Fibroblast of skin of left quadriceps (primary cell): ENCODE data around the gene PDZRN3.

ENCODE experiments used
- DNase-seq, 2 experiments: peaks; one replicate each; pipeline ENCODE4 v3.0.0-alpha.2; 2013; ENCODE audit warnings: low read depth in 2 of 2

PDZRN3 gene

DNA sequence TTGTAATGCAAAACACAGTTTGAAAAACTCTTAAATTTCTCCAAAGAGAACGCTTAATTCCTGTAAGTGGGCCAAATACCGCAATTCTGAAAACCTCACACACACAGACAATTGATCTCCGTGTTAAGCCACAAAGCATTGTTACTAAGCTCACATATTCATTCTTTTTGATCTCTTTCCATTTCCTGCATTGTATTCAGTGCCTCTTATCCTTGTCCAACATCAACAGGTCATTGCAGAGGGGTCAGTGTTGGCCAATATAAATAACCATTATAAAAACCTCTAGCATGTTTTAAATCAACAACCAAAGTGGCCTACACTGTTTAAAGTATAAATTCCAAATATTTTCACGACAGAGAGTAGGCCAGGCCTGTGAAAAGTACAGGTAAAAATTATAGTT, 171.1 kb downstream of the PDZRN3 start:
- no peak for DNase-seq

- DNase-seq: no peak
These were observed 172.0 kb downstream of the PDZRN3 start for GRCh38 chr3:73452729-73453128.

DNA sequence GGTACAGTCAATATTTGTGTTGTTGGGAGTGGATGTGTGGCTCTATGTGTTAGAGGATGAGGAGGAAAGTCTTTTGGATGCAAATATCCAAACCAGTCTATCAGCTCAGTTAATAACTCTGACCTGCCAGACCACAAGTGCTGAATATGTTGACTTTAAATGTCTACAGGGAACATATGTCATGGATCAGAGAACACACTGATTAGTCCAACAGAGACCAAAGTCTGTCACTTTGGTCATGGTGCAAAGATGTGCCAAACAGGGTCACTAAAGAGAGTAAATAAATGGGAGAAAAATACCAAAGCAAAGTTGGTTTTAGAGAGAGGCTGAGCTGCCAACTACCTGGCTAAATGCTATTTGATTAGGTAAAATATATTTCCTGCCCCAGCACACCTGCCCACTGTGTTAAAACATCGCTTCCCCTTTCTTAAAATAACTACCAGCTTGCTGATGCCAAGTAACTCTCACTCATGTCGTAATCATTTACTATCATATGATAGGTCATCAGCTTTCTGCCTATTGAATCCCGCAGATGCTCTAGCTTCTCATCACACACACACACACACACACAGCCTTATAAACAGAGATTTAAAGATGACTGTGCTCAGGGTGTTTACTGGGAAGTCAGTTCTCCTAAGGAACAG, 173.3 kb downstream of the PDZRN3 start:
- DNase-seq: no peak

DNA sequence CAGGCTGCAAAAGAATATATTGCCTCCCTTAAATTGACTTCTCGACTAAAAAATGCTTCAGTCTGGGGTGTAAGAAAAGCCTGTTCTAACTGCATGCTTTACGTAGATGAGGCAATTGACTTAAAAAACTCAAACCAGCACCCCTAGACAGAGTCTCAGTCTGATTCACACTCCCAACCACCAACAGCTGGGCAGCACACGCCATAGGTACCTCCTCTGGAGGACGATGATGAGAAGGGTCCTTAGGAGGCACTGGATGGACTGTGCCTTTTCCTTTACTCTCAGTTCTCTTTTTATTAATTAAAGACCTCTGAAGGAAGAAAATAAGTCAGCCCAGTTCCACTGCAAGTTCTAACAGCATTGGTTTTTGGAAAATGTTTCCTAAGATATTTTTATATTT, 175.0 kb downstream of the PDZRN3 start:
- no peak for DNase-seq

GRCh38 chr3:73448761-73449301, 175.9 kb downstream of the PDZRN3 start:
- no peak for DNase-seq

- DNase-seq: no peak
These were observed 176.7 kb downstream of the PDZRN3 start for GRCh38 chr3:73448041-73448440.

DNA sequence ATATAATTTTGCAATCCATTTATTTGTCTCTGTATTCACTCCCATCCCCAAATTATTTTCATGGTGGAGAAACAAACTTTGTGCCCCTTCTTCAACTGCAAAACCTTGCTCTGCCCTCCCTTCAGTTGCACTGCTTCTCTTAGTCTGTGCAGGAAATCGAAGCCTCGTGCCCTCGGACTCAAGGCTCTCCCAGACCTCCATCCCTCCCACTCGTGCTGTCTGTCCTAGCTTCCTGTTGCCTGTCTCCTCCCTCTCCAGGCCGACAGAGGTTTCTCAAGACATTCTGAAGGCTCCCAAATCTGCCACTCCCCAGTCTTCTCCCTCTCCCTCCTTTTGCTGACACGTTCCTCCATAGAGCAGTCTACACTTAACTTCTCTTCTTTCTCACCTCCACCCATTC, 177.6 kb downstream of the PDZRN3 start:
- DNase-seq: no peak

DNA sequence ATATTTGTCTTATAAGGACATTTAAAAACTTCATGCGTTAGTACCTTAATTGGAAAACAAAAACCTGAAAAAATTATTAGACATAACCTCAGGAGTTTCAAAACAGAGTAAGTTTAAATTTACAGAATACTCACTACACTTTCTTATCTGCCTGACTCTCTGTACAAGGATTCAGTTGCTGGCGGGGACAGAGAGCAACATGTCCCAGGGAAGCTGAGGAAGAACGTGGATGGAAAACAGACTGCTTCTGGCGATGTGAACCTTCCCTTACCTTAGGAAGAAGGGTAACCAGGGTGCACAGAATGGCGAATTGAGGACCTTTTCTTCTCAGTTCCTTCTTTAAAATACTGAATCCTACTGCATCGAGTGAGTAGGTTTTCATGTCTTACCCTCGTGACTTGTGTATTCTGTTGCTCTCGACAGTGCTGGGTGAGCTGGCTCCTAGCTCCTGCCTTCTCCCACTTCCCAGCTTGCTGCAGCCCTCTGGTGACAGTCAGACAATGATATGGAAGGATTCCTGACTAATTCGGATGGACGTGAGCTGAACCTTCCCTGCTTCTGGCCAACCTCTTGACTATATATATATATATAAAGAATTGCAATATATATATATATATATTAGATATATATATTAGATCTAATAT, 178.2 kb downstream of the PDZRN3 start:
- DNase-seq: no peak

DNA sequence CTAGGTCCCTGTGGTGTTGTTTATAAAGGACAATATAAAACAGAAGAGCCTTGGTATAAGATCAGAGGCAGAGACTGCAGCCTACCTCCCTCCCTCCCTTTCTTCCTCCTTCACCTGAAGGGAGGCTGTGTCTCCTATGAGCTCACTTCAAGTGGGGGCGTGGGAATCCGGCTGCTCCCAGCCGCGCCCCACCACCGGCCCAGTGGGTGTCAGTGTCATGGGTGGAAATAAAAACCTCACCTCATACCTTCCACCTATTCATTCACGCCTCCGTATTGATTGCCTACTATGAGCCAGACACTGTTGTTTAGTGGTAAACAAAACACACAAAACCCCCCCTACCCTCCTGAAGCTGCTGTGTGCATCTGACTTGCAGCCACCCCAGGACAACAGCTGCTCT, 181.9 kb downstream of the PDZRN3 start:
- no peak for DNase-seq

DNA sequence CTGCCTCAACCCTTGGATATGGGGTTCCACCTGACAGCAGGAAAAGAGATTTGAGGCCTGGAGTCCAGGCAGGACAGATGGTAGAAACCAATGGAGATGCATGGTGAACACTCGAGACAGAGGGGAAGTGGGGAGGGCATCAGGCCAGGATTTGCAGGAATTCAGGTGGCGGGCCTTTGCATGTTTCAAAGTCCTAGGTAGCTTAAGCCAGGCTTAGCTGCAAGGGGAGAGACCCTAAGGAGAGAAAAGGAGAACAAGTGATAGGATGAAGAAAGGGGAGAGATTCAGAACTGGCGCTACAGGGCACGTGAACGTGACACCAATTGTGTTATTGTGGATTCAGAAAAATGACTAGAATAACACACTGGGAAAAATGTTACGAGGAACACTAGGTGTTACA, 182.6 kb downstream of the PDZRN3 start:
- no peak for DNase-seq

GRCh38 chr3:73437828-73438227, 186.9 kb downstream of the PDZRN3 start:
- no peak for DNase-seq

- DNase-seq: no peak
These were observed 189.7 kb downstream of the PDZRN3 start for GRCh38 chr3:73435055-73435454.

GRCh38 chr3:73433687-73434086, 191.1 kb downstream of the PDZRN3 start:
- no peak for DNase-seq

DNA sequence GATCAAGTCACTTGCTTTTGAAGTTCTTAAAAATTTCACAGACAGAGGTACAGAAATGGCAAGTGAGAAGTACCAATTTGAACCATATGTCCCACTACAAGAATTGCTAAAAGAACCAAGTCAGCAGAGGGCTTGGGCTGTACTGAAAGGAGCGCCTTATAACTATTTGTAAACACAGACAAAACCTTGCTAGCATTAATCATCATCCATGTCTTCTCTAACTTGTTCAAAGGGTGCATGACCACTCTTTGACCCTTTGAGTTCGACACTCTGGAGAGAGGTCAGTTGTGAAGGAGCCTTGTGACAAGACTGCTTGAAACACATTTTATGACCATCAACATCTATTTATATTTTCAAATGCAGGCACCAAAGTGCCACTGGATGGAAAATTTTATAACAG, 191.7 kb downstream of the PDZRN3 start:
- DNase-seq: no peak

GRCh38 chr3:73432706-73433032, 192.1 kb downstream of the PDZRN3 start:
- no peak for DNase-seq

GRCh38 chr3:73432023-73432705, 192.6 kb downstream of the PDZRN3 start:
- peak in 1 of 2 experiments; percentile 13 for DNase-seq

DNA sequence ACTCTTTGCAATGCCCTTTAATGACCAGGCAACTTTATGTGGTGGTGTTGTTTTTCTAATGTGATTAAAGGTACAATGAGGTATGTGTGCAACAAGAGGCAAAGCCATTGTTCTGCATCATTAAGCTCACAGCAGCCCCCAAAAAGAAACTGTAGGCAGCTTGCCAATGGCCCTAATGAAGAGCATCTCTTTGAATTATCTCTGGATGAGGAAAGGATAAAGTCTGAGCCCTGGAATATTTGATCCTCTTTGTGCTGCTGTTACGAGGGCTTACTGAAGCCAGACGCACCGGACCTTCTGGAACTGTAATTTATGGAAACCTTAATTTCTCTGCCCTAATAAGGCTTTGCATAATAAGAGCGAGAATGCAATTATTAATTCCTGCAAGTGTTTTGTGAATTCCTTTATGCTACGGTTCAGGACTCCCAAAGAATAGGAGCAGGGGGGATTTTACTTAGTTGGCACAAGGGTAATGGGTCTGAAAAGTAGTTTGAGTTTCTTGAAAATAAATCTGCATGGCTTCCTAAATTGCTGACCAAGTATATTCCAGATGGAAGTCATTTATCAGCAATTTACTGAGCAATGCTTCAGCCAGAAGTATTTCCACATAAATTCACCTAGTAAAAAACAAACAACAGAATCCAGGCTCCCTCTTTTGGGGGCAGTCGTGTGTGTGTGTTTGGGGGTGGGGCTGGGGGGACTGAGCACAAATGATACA, 193.4 kb downstream of the PDZRN3 start:
- DNase-seq: no peak

- DNase-seq: no peak
These were observed 197.6 kb downstream of the PDZRN3 start for GRCh38 chr3:73427048-73427706.

- DNase-seq: no peak
These were observed 198.1 kb downstream of the PDZRN3 start for GRCh38 chr3:73426606-73427005.

GRCh38 chr3:73423116-73423515, 201.6 kb downstream of the PDZRN3 start:
- DNase-seq: no peak

GRCh38 chr3:73422571-73422970, 202.2 kb downstream of the PDZRN3 start:
- DNase-seq: no peak

GRCh38 chr3:73419942-73420341, 204.8 kb downstream of the PDZRN3 start:
- no peak for DNase-seq
